ENCODE measurements around the gene SLC25A44. TPM values are rescaled to one million over a fixed set of nuclear protein-coding genes. Genes with fewer than 3 reads are reported as not detected.

SLC25A44 gene
- total RNA-seq, 4 donors from 2014 or later = 15.1 to 20.4 (median 17.2) TPM

DNA sequence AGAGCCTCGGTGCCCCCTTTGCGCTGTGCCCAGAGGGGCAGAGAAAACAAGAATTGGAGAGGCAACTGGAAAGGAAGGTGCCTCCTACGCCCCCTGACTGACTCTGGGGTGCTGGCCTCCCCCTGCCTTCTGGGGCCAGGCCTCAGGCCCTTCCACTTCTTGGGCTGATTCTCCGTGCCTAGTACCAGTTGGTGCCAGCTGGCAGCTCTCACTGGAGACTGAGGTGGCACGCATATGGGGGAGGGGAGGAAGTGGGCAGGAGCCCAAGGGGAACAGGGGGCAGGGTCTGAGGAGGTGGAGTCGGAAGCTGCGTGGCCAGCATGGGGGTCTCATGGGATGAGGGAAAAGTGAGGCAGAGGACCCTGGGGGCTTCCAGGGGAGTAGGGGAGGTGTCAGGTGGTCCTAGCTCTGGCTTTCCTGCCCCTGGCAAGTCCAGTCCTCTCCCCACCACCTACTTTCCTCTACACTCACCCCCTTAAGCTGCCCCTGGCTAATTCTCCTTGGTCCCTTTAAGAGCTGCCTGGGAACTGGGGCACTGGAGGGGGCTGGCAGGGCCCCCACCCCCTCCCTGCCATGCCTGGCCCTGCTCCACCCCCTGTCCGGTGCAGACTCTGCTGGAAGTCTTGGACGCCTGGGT is 47.0 kb upstream of the SLC25A44 start:
- H3K27ac ChIP-seq = no peak overlapping the region

DNA sequence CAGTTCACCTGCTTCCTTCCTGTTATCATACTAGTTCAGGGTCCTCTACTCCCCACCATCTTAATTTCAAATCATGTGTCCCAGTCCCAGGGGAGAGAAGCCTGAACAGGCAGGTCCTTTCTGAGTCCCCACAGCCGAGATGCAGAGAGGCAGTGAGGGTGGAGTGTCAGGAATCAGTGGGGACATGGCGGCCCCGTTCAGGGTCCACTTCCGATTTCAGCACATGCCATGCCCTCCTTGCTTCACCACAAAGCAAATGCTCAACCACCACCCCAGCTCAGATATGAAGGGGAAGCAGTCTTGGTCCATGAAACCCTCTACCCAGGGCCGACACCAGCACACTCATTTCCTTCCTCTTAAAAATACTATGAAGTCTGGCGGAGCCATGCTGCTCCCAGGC is 45.7 kb upstream of the SLC25A44 start:
- WGBS = 57% methylated on average over 6 of the region's 6 CpGs
- no peak for DNase-seq (ENCODE audit: low spot score in 2 of 2)
- H3K27me3 ChIP-seq = no peaks in the 10 kb centered on the region
- no peaks in the 10 kb centered on the region for H3K36me3 ChIP-seq
- H3K4me1 ChIP-seq = peaks cover 41% of the 10 kb centered on the region
- no peak overlapping the region for H3K27ac ChIP-seq
- H3K4me3 ChIP-seq = no peak overlapping the region
- H3K9me3 ChIP-seq = no peaks in the 10 kb centered on the region
- TF ChIP-seq EP300 (IDR thresholded peaks at IDR 0.05) = no peak
- TF ChIP-seq POLR2A (IDR thresholded peaks at IDR 0.05) = no peak
- no peak for TF ChIP-seq POLR2AphosphoS5 (IDR thresholded peaks at IDR 0.05)
- TF ChIP-seq, protein P1, sequence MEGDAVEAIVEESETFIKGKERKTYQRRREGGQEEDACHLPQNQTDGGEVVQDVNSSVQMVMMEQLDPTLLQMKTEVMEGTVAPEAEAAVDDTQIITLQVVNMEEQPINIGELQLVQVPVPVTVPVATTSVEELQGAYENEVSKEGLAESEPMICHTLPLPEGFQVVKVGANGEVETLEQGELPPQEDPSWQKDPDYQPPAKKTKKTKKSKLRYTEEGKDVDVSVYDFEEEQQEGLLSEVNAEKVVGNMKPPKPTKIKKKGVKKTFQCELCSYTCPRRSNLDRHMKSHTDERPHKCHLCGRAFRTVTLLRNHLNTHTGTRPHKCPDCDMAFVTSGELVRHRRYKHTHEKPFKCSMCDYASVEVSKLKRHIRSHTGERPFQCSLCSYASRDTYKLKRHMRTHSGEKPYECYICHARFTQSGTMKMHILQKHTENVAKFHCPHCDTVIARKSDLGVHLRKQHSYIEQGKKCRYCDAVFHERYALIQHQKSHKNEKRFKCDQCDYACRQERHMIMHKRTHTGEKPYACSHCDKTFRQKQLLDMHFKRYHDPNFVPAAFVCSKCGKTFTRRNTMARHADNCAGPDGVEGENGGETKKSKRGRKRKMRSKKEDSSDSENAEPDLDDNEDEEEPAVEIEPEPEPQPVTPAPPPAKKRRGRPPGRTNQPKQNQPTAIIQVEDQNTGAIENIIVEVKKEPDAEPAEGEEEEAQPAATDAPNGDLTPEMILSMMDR (IDR thresholded peaks at IDR 0.05) = no peak

More for the DNA sequence above, 47.0 kb upstream of the SLC25A44 start:
- Histone ChIP-seq H3K4me3 (no peak overlapping the region), H3K36me3 (no peaks in the 10 kb centered on the region), H3K27me3 (no peaks in the 10 kb centered on the region), H3K4me1 (peaks cover 28% of the 10 kb centered on the region), H3K9me3 (no peaks in the 10 kb centered on the region)
- no peak for DNase-seq (ENCODE audit: low spot score in 2 of 2)
- TF ChIP-seq POLR2AphosphoS5 (IDR thresholded peaks at IDR 0.05) (no peak), POLR2A (IDR thresholded peaks at IDR 0.05) (no peak), EP300 (IDR thresholded peaks at IDR 0.05) (no peak)
- TF ChIP-seq, protein P1 (IDR thresholded peaks at IDR 0.05) = no peak
- WGBS = 17% methylated on average over 8 of the region's 9 CpGs

DNA sequence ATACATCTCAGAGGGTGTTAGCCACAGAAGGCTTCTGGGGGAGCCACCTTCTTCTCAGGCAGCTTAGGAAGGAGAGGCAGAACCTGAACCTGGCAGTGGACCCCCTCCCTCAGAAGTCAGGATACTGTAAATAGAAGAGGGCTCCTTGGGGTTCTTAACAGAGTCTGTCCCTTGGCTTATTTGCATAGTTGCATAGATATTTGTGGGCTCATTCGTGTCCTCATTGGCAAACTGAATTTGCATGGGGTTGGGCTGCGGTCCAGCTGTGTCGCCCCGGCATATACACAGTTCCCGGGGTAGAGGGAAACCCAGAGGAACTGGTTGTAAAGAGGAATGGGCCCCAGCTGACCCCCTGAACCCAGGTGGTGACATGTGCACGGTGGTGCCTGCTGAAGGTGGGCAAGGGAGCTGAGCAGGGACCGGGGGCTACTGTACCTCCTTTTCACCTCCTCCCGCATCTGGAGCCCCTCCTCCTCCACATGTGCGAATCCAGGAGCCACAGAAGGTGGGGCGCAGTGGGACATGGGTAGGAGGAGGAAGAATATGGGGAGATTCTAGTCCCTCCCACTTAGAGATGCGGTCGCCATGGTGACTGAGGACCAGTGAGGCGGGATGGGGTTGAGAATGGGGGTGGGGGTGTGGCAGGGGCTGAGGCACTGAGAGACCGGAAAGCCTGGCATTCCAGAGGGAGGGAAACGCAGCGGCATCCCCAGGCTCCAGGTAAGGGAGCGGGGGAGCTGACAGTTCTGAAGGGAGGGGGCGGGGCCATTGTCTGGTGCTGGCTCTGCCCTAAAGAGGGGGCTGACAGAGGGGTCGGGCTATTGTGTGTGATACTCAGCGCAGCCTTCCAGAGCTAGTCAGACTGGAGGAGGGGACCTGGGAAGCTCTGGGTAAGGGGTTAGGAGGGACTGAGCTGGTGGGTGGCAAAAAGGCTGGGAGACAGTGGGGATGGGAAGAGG is 44.3 kb upstream of the SLC25A44 start:
- H3K4me1 ChIP-seq = peaks cover 56% of the 10 kb centered on the region
- H3K27me3 ChIP-seq = no peaks in the 10 kb centered on the region
- H3K27ac ChIP-seq = no peak overlapping the region
- WGBS = 29% methylated on average over 20 of the region's 20 CpGs
- no peak overlapping the region for H3K4me3 ChIP-seq
- H3K9me3 ChIP-seq = no peaks in the 10 kb centered on the region
- no peak for DNase-seq (ENCODE audit: low spot score in 2 of 2)
- no peaks in the 10 kb centered on the region for H3K36me3 ChIP-seq
- TF ChIP-seq POLR2AphosphoS5 (IDR thresholded peaks at IDR 0.05) (no peak), POLR2A (IDR thresholded peaks at IDR 0.05) (no peak)
- TF ChIP-seq, protein P1 (IDR thresholded peaks at IDR 0.05) = no peak

DNA sequence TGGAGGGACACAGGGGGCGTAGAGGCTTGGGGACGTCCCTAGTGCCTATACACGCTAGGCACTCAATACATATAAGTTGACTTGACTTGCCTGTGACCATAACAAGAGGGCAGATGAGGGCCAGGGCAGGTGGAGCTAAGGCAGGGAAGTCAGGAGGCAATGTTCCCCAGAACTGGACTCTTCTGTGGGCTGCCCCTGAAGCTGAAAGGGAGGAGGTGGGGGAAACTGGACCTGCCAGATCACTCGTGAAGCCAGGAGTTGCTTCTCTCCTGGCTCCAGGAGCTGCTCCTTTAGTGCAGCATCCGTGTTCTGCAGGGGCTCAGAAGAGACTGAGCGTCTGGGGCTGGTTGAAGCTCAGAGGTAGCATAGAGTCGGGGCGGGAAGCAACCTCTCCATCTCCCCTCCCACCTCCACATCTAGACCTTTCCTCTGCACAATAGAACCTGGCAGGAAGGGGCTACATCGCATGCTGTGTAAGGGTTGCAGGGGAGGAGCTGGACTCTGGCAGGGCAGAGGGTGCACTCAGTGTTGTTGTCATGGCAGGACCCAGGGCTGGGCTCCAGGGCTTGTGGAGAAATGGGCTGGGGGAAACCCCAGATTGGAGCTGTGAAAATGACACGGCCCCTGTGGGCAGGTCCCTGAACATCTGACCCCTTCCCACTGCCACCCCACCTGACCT is 43.4 kb upstream of the SLC25A44 start:
- WGBS = 38% methylated on average over 10 of the region's 10 CpGs
- H3K27me3 ChIP-seq = no peaks in the 10 kb centered on the region
- H3K27ac ChIP-seq = no peak overlapping the region
- no peak for DNase-seq (ENCODE audit: low spot score in 2 of 2)
- H3K4me1 ChIP-seq = peaks cover 62% of the 10 kb centered on the region
- TF ChIP-seq POLR2A (IDR thresholded peaks at IDR 0.05) (no peak), POLR2AphosphoS5 (IDR thresholded peaks at IDR 0.05) (no peak), EP300 (IDR thresholded peaks at IDR 0.05) (no peak)
- TF ChIP-seq, protein P1 (IDR thresholded peaks at IDR 0.05) = no peak
- H3K4me3 ChIP-seq = no peak overlapping the region
- no peaks in the 10 kb centered on the region for H3K9me3 ChIP-seq
- no peaks in the 10 kb centered on the region for H3K36me3 ChIP-seq
